GM10248 (cell line): ENCODE results near the gene FKBP5.
"Not testable (repeated sequence)": the region's sequence is repeated elsewhere in the genome, so short reads cannot be mapped to it uniquely, and the experiment has no call there.

Experiments
- CTCF ChIA-PET: fragments of 300-600 bp; sonication (Branson Sonifier 250); formaldehyde crosslinking; extraction: SDS; loops from one replicate; lab custom pipeline; 2021; ENCODE audit warnings: antibody characterized with exemption; lab: Yijun Ruan, JAX
- POLR2A ChIA-PET: fragments of 350-650 bp; sonication (Branson Sonifier 250); formaldehyde crosslinking; extraction: SDS; loops from one replicate; lab custom pipeline; 2020; ENCODE audit warnings: antibody characterized with exemption; lab: Yijun Ruan, JAX
- DNase-seq: peaks from one replicate; pipeline ENCODE4 v3.0.0; 2012; ENCODE audit errors: extremely low spot score
- TF ChIP-seq, protein P1 (sequence below): IDR thresholded peaks from 2 replicates; pipeline ENCODE4 v1.5.1; 2012; ENCODE audit warnings: mild to moderate bottlenecking, low read depth; ENCODE audit errors: extremely low read depth, missing control alignments, control extremely low read depth

The FKBP5 gene

DNA sequence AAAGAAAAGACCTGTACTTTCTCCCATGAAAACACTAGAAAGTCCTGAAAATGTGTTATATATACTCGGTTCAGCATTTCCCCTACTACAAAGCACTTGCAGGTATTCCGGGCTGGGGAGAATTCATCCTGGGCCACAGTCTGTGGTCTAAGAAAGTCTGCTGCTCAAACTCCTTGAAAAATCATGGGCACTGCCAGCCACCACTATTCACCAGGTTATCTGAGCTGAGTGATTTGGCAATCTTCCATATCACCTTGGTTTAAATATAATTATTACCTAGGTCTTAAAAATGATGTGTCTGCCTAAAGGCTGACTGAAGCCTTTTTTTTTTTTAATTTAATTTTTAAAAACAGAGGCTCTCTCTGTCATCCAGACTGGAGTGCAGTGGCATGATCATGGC is 11.3 kb downstream of the FKBP5 start:
- no peak for DNase-seq
- ChIA-PET CTCF (interaction anchor here (1.1 to 1.6 kb wide), 2 partner anchors 9 to 14 kb away, joined by 3 to 5 read pairs; no protein-coding TSS in a partner anchor), POLR2A (no interaction called here)
- TF ChIP-seq, protein P1, sequence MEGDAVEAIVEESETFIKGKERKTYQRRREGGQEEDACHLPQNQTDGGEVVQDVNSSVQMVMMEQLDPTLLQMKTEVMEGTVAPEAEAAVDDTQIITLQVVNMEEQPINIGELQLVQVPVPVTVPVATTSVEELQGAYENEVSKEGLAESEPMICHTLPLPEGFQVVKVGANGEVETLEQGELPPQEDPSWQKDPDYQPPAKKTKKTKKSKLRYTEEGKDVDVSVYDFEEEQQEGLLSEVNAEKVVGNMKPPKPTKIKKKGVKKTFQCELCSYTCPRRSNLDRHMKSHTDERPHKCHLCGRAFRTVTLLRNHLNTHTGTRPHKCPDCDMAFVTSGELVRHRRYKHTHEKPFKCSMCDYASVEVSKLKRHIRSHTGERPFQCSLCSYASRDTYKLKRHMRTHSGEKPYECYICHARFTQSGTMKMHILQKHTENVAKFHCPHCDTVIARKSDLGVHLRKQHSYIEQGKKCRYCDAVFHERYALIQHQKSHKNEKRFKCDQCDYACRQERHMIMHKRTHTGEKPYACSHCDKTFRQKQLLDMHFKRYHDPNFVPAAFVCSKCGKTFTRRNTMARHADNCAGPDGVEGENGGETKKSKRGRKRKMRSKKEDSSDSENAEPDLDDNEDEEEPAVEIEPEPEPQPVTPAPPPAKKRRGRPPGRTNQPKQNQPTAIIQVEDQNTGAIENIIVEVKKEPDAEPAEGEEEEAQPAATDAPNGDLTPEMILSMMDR, result no peak

DNA sequence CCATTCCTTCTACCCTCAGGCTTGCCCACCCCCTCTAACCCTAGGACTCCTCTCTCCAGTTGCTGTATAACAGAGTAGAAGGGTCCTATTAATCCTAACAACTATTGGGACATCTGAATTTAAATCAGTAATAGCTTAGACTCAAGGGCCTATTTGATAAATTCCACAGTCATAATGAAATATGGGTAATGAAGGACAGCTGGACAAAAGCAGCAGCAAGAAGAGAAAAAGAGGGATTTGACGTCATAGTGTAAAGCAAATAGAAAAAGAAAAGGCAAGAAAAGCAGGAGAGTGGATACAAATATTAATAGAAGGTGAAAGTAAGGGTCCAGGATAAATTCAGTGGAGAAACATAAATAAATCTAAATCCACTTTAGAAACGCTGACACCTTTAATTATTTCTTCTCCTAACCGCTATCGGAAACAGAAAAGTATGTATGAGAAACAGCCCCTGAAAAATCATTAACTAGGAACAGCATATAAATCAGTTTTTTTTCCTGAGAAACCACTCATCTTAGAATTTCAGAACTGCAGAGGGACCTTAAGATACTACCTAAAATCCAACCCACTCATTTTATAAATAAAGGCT is 12.8 kb downstream of the FKBP5 start:
- POLR2A ChIA-PET, result no interaction called here
- CTCF ChIA-PET, result interaction anchor here (1.3 to 1.9 kb wide), 4 partner anchors 9 to 61 kb away, joined by 3 to 6 read pairs (median 4); partner anchors contain the start of gene ARMC12
- TF ChIP-seq, protein P1, result no peak
- DNase-seq, result no peak

DNA sequence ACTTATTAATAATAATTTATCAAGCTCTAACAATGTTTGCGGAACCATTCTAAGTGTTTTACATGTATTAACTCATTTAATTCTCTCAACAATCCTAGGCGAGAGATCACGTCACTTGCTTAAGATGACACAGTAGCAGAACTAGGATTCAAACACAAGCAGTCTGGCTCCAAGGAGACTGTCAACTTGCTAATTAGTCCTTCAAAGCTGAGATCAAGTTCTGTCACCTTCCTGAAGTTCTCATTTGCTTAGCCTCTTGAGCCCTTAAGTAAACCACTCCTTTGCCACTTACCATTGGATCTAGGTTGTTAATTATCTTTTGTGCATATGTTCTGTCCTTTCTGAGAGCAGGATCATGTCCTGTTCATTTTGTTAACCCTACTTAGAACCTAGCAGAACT is 14.1 kb downstream of the FKBP5 start:
- DNase-seq, result no peak
- POLR2A ChIA-PET, result interaction anchor here (0.7 kb wide), 1 partner anchor 375 kb away, joined by 3 read pairs; no protein-coding TSS in a partner anchor
- CTCF ChIA-PET, result interaction anchor here (0.7 to 2.7 kb wide), 8 partner anchors 8 to 62 kb away, joined by 3 to 10 read pairs (median 4); partner anchors contain the start of gene ARMC12
- TF ChIP-seq, protein P1, result no peak

DNA sequence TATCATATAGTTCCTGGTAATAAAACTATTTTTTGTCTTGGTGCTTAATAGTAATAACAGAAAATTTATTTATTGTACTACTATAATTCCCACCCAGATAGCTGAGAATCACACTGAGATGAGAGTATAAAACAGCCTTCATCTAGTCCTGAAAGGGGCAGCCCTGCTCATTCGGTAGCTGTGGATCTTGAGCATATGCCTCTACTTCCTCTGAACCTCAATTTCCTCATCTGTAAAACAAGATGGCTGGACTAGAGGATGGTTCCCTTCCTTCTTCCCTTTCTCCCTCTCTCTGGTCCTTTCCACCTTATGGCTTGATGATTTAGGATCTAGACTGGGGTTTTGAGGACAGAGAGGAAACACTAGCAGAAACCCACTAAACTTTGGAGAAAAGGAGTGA is 15.0 kb downstream of the FKBP5 start:
- no peak for DNase-seq
- ChIA-PET POLR2A (no interaction called here), CTCF (interaction anchor here (1.2 to 2.7 kb wide), 5 partner anchors 9 to 60 kb away, joined by 3 to 10 read pairs (median 5); no protein-coding TSS in a partner anchor)
- TF ChIP-seq, protein P1, result no peak

DNA sequence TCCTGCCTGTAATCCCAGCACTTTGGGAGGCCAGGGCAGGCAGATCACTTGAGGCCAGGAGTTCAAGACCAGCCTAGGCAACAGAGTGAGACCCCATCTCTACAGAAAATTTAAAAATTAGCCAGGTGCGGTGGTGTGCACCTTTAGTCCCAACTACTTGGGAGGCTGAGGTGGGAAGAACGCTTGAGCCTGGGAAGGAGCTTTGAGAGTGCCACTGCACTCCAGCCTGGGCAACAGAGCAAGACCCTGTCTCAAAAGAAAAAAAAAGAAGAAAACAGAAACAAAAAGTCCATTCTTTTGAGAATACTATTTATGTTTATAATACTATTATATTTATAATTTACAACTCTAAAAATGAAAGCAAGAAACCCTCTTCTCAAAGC is 15.4 kb downstream of the FKBP5 start:
- not testable (repeated sequence) for DNase-seq
- ChIA-PET CTCF (interaction anchor here (1.2 to 2.7 kb wide), 4 partner anchors 10 to 61 kb away, joined by 3 to 10 read pairs (median 6); no protein-coding TSS in a partner anchor), POLR2A (interaction anchor here (0.7 kb wide), 1 partner anchor 182 kb away, joined by 3 read pairs; no protein-coding TSS in a partner anchor)

DNA sequence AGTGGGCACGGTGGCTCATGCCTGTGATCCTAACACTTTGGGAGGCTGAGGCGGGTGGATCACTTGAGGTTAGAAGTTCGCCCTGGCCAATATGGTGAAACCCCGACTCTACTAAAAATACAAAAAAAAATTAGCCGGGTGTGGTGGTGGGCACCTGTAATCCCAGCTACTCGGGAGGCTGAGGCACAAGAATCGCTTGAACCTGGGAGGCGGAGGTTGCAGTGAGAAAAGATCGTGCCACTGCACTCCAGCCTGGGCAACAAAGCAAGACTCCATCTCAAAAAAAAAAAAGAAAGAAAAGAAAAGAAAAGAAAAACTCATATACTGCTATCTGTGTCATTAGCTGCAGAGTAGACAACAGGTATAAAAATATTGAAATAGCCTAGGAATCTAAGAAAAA is 18.3 kb downstream of the FKBP5 start:
- POLR2A ChIA-PET, result interaction anchor here (0.7 kb wide), 1 partner anchor 725 kb away, joined by 3 read pairs; no protein-coding TSS in a partner anchor
- CTCF ChIA-PET, result interaction anchor here (1.6 kb wide), 1 partner anchor 14 kb away, joined by 4 read pairs; no protein-coding TSS in a partner anchor
- DNase-seq, result not testable (repeated sequence)

DNA sequence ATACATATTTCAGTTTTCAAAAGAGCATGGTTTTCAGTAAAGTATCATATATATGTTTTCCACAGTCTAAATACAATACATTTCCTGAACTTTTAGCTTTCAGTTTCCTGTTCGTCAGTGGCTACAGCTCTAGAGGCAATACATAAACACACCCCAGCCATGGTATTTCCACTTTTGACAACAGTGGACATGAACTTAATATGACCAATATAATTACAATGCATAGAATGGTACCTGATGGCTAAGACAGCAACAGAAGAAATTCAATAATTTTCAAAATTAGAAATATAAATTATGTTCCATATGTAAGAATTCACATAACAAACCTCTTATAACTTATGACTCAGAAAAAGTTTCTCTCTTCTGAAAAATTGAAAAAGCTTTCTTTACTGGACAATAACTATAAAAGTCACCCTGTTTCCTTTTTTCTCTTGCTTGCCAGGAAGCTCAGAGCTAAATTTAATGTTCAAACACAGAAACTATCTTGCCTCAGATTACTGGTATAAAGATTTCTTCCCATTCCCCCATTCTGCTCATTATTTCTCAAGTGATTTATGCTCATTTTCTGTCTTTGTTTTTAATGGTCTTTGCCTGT is 19.2 kb downstream of the FKBP5 start:
- ChIA-PET CTCF (interaction anchor here (0.8 to 3.6 kb wide), 8 partner anchors 12 to 67 kb away, joined by 3 to 14 read pairs (median 4); partner anchors contain the start of gene ARMC12), POLR2A (no interaction called here)
- TF ChIP-seq, protein P1, result no peak
- DNase-seq, result no peak
